GM12873 (cell line): Measurements from ENCODE around the gene PRRC2C.

Experiments
- CTCF ChIP-seq: IDR thresholded peaks from 2 replicates; pipeline ENCODE4 v1.5.1; 2012; ENCODE audit warnings: low read depth, mild to moderate bottlenecking, moderate library complexity, low read length, control low read depth; ENCODE audit not compliant: insufficient read depth; ENCODE audit errors: missing control alignments

The PRRC2C gene

GRCh38 chr1:171642197-171642596 is 156.9 kb downstream of the PRRC2C start:
- no peak for TF ChIP-seq CTCF
